Measurements from ENCODE around the gene TMEM117.

GRCh38 chr12:43945983-43946382 is 110.1 kb downstream of the TMEM117 start:
- no peak for TF ChIP-seq CTCF (IDR thresholded peaks at IDR 0.05; ENCODE audit: low read depth, low read length)
- TF ChIP-seq MAX (IDR thresholded peaks at IDR 0.05; ENCODE audit: low read depth, low read length) = no peak
- TF ChIP-seq POLR2A (IDR thresholded peaks at IDR 0.05; ENCODE audit: extremely low read depth, insufficient read length) = no peak

Data from NB4 (cell line).